ENCODE data around the gene GRPR. TPM values are rescaled to one million over a fixed set of nuclear protein-coding genes. Genes with fewer than 3 reads are reported as not detected.

Gene GRPR
- total RNA-seq: under 1 TPM in 1 of 2 donors, not detected in 1; 0.37 TPM
- total RNA-seq: 0 to 0.12 reads per million in 2 donors

DNA sequence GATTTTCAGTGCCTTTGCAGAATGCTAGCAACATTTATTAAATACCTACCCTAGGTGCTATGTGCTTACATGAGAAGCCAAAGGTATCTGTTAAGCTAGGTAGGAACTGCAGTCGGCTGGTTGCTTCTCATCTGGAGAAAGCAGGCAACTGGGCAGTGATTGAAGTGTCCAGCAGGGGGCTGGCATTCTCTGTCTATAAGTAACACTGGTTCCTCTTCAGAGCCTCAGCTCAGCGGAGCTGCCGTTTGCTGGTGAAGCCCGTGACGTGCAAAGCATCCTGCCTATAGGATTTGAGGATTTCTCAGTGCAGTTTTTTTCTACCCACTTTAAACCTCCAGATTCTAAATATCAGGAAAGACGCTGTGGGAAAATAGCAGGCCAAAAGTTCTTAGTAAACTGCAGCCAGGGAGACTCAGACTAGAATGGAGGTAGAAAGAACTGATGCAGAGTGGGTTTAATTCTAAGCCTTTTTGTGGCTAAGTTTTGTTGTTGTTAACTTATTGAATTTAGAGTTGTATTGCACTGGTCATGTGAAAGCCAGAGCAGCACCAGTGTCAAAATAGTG is at the start of gene GRPR:
GRPR (plus strand) TSS at position 344 of the 565 bp plus-strand sequence. CDS start 389 bp downstream, outside the sequence.
- H3K4me1 Mint-ChIP-seq: peaks cover 5% of the 10 kb centered on the region
- DNase-seq (peak; percentile 9 to 15 (median 10)), ATAC-seq (peak; percentile 86)
- H3K36me3 Mint-ChIP-seq (ENCODE audit: low read depth): no peaks in the 10 kb centered on the region
- no peak within 1 kb of the TSS for H3K4me3 Mint-ChIP-seq
- no peak within 1 kb of the TSS for H3K27ac Mint-ChIP-seq
- no peaks in the 10 kb centered on the region for H3K9me3 ChIP-seq (ENCODE audit: control insufficient read depth, low read length, poor library complexity, severe bottlenecking)
- H3K27me3 Mint-ChIP-seq: peaks cover 27% of the 10 kb centered on the region

DNA sequence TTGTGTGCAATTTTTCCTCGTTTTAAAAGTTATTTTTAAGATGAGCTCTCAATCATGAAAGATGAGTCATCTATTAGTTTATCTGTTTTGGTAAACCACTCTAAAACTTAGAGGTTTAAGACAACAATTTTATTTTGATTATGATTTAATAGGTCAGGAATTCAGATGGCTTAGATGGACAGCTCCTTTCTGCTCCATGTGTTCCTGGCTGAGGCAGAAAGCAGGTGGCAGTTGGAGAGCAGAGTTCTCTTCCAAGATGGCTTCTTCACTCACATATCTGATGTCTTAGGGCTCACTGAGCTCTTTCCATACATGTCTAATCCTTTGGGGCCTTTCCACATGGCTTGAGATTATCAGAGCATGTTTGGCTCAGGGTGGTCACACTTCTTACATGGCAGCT is 48.3 kb upstream of the GRPR start:
- no peaks in the 10 kb centered on the region for H3K4me1 Mint-ChIP-seq
- H3K27ac Mint-ChIP-seq: no peak overlapping the region
- no peaks in the 10 kb centered on the region for H3K36me3 Mint-ChIP-seq (ENCODE audit: low read depth)
- H3K4me3 Mint-ChIP-seq: no peak overlapping the region
- H3K27me3 Mint-ChIP-seq: no peaks in the 10 kb centered on the region
- H3K9me3 ChIP-seq (ENCODE audit: control insufficient read depth, low read length, poor library complexity, severe bottlenecking): no peaks in the 10 kb centered on the region
- ATAC-seq (no peak), DNase-seq (no peak)

DNA sequence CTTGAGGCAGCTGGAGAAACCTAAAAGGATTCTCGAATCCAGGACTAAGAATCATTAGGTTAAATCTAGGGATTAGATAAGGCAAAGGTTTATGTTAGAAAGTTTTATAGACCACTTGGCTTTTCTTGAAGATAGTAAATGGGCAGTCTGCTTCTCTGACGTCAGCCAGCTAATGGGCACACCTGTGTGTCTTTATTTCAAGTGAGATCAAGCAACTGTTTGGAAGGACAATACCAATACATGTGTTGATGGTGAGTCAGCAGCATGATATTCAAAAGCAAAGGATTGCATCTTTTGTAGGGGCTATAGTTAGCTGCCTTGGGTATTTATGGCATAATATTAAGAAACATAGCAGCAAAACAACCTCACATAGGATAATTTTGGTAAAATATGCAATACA is 46.5 kb upstream of the GRPR start:
- no peak for ATAC-seq

DNA sequence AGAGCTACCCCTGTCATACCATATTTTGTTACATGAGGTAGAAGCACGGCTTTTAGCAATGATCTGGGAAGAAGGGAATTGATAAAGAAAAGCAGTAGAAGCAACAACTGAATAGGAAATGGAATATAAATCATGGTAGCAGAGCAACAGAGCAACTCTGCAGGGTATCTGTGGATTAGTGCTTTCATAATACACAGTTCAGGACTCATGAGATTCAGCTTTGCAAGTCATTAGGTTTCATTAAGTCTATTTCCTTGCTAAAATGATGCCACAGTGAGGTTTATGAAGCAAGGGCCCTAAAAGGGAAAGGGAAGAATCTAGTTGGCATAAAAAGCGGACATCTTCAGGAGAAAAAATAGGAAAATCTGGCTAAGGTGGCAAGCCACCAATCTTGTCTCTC is 45.6 kb upstream of the GRPR start:
- Mint-ChIP-seq H3K27me3 (no peaks in the 10 kb centered on the region), H3K4me1 (no peaks in the 10 kb centered on the region), H3K36me3 (ENCODE audit: low read depth) (no peaks in the 10 kb centered on the region), H3K27ac (no peak overlapping the region), H3K4me3 (no peak overlapping the region)
- no peak for ATAC-seq
- DNase-seq: no peak
- H3K9me3 ChIP-seq (ENCODE audit: control insufficient read depth, low read length, poor library complexity, severe bottlenecking): no peaks in the 10 kb centered on the region

More for the DNA sequence above, 46.5 kb upstream of the GRPR start:
- Mint-ChIP-seq H3K27me3 (no peaks in the 10 kb centered on the region), H3K36me3 (ENCODE audit: low read depth) (no peaks in the 10 kb centered on the region), H3K27ac (no peak overlapping the region), H3K4me3 (no peak overlapping the region), H3K4me1 (no peaks in the 10 kb centered on the region)
- H3K9me3 ChIP-seq (ENCODE audit: control insufficient read depth, low read length, poor library complexity, severe bottlenecking): no peaks in the 10 kb centered on the region
- no peak for DNase-seq

DNA sequence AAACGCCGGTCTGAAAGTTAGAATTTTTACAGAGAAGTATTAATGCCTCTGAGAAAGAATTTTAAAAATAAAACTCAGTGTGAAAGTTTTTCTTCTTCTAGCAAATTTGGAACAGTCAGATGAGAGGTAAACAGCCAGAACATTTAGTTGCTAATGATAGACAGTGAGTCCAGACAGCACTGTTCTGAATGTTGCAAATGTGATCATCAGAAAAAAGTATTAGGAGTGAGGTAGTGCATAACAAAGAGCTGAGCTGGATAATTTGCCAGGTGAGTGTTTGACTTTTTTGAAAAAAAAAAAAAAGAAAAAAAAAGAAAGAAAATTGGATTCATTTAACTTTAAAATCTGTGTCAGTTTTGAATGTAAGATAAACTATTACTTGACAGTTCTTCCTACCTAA is 42.0 kb upstream of the GRPR start:
- Mint-ChIP-seq H3K36me3 (ENCODE audit: low read depth) (no peaks in the 10 kb centered on the region), H3K4me1 (no peaks in the 10 kb centered on the region), H3K27ac (no peak overlapping the region), H3K27me3 (no peaks in the 10 kb centered on the region), H3K4me3 (no peak overlapping the region)
- no peak for DNase-seq
- no peaks in the 10 kb centered on the region for H3K9me3 ChIP-seq (ENCODE audit: control insufficient read depth, low read length, poor library complexity, severe bottlenecking)
- ATAC-seq: no peak

DNA sequence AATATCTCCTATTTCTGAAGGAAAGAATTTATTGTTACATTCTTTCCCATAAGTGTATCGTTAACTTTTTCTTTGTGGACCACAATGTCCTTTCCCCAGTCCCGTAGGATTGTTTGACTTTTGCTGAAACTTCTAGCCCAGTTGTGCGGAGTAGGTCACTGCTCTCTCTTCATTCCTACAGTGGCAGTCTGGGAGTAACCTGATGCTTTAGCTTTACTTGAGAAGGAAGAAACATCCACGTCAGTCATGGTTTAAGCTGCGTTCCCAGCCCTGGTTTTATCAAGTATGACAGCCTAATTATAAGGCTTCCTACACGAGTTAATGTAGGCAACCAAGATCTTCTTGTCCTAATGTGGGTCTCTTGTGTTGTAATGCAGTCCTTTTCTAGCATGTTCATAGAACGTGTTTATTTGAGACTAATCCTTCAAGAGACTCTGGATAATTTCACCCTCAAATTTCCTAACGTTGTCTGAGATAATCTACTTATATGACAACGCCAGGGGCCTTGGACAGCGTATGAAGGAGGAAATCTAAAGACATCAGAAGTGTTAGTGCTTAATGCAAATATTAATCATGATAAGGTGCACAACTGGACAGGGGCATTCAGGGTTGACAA is 40.8 kb upstream of the GRPR start:
- H3K4me1 Mint-ChIP-seq: no peaks in the 10 kb centered on the region
- DNase-seq (no peak), ATAC-seq (no peak)
- no peaks in the 10 kb centered on the region for H3K36me3 Mint-ChIP-seq (ENCODE audit: low read depth)
- no peak overlapping the region for H3K27ac Mint-ChIP-seq
- no peaks in the 10 kb centered on the region for H3K9me3 ChIP-seq (ENCODE audit: control insufficient read depth, low read length, poor library complexity, severe bottlenecking)
- no peaks in the 10 kb centered on the region for H3K27me3 Mint-ChIP-seq
- no peak overlapping the region for H3K4me3 Mint-ChIP-seq

DNA sequence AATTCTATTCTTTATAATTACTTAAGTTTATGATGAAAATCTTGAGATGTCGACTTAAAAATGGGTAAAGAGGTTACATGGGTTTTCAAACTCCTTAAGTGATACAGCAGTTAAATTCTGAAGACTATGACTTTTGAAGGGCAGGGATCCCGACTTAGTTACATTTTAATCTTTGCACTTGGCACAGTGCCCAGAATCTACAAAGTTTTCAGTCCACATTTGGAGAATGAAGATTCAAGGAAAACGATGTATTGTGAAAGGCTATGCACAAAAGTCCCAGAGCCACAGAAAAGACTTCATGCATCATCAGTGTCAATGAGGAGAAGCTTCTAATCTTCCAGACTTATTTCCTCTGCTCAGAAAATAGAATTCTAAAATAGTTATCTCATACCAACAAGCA is 36.3 kb upstream of the GRPR start:
- no peaks in the 10 kb centered on the region for H3K4me1 Mint-ChIP-seq
- no peaks in the 10 kb centered on the region for H3K9me3 ChIP-seq (ENCODE audit: control insufficient read depth, low read length, poor library complexity, severe bottlenecking)
- no peak for ATAC-seq
- H3K4me3 Mint-ChIP-seq: no peak overlapping the region
- H3K27me3 Mint-ChIP-seq: no peaks in the 10 kb centered on the region
- H3K36me3 Mint-ChIP-seq (ENCODE audit: low read depth): no peaks in the 10 kb centered on the region
- H3K27ac Mint-ChIP-seq: no peak overlapping the region
- no peak for DNase-seq

DNA sequence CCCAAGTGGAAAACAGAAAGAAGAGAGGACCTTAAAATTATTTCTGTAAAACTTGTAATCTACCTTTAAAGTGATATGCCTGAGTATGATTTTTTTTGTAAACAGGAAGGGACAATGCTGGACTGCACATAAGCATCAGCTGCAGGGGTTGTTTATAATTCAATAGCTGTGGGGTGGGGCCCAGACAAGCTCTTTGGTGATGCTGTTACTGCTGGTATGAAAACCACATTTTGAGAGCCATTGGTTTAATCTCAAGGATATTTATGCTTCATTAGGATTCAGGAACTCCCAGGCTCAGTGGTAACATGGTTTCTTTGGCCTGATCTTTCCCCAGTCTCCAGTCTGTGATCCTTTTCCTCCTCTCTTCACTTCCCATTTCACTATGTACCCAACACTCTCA is 34.3 kb upstream of the GRPR start:
- no peak overlapping the region for H3K27ac Mint-ChIP-seq

DNA sequence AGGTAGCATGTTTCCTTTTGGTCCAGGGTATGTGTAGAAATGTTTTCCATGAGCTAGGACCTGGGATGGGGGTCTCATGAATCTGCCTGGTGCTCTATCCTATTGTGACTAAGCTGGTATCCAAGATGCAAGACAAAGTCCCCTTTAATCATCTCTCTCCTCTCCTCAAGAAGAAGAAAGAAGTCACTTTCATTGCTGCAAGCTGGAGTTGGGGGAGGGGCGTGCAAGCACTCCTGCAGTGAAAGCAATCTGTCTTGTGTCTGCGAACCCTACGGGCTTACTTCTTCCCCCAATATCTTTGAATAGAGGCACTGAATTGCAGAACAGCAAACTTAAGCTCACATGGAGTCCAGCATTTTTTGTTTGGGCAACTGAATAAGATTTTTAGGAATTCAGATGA is 27.2 kb upstream of the GRPR start:
- Mint-ChIP-seq H3K27ac (no peak overlapping the region), H3K36me3 (ENCODE audit: low read depth) (peaks cover 3% of the 10 kb centered on the region), H3K4me1 (no peaks in the 10 kb centered on the region), H3K27me3 (peaks cover 5% of the 10 kb centered on the region), H3K4me3 (no peak overlapping the region)
- no peaks in the 10 kb centered on the region for H3K9me3 ChIP-seq (ENCODE audit: control insufficient read depth, low read length, poor library complexity, severe bottlenecking)
- DNase-seq (no peak), ATAC-seq (no peak)

More for the DNA sequence above, 34.3 kb upstream of the GRPR start:
- ATAC-seq (no peak), DNase-seq (no peak)
- Mint-ChIP-seq H3K4me3 (no peak overlapping the region), H3K27me3 (peaks cover 5% of the 10 kb centered on the region), H3K36me3 (ENCODE audit: low read depth) (peaks cover 3% of the 10 kb centered on the region), H3K4me1 (no peaks in the 10 kb centered on the region)
- H3K9me3 ChIP-seq (ENCODE audit: control insufficient read depth, low read length, poor library complexity, severe bottlenecking): no peaks in the 10 kb centered on the region

DNA sequence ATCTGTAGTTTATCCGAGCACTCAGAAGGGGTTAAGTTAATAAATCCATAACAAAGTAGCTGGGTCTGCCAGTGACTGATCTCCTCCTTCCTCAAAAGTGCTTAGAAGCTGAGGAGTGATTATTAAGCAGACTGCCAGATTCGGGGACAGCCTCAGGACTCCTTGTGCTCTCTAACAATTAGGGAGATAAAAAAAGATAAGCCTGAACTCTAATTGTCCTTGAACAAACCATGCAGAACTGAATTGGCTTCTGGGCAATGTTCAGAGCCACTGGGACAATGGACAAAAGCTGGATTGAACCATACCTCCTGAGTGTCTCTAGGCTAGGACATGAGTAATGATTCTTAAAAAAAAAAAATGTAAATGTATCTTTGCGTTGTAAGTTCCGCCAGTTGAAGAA is 22.7 kb upstream of the GRPR start:
- Mint-ChIP-seq H3K27ac (no peak overlapping the region), H3K4me1 (no peaks in the 10 kb centered on the region), H3K36me3 (ENCODE audit: low read depth) (no peaks in the 10 kb centered on the region), H3K27me3 (no peaks in the 10 kb centered on the region), H3K4me3 (no peak overlapping the region)
- no peaks in the 10 kb centered on the region for H3K9me3 ChIP-seq (ENCODE audit: control insufficient read depth, low read length, poor library complexity, severe bottlenecking)
- DNase-seq (no peak), ATAC-seq (no peak)

DNA sequence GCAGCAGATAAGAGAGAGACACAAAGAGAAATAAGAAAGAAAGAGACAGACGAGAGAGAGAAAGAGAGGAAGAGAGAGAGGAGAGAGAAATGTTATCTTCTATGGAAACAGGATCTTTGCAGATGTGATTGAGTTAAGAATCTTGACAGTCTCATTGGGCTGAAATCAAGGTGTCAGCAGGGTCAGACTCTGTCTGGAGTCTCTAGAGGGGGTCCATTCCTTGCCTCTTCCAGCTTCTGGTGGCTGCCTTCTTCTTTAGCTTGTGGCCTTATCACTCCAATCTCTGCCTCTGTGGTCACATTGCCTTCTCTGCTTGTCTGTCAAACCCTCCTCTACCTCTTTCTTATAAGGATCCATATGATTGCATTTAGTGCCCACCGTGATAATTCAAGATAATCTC is 21.8 kb upstream of the GRPR start:
- H3K27me3 Mint-ChIP-seq: no peaks in the 10 kb centered on the region
- ATAC-seq (no peak), DNase-seq (no peak)
- no peaks in the 10 kb centered on the region for H3K4me1 Mint-ChIP-seq
- peak overlapping the region; percentile 55 for H3K4me3 Mint-ChIP-seq
- H3K36me3 Mint-ChIP-seq (ENCODE audit: low read depth): no peaks in the 10 kb centered on the region
- no peaks in the 10 kb centered on the region for H3K9me3 ChIP-seq (ENCODE audit: control insufficient read depth, low read length, poor library complexity, severe bottlenecking)
- no peak overlapping the region for H3K27ac Mint-ChIP-seq

DNA sequence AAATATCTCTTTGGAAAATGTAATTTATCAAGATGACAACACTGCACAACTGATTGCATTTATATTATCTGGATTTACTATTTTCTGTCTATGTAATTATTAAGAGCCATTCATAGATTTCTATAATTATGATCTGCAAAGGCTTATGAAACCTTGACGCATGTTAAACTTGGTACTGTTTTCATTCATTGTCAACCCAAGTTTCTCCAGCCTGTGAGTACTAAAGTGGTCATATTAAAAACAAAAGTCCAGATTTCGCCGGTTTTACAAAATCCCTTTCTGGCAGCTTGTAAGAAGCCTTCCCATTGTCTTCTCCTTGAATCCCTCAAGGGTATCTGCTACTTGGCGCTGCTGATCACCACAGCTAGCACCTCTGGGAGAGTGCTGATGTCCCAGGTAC is 19.7 kb upstream of the GRPR start:
- no peak overlapping the region for H3K27ac Mint-ChIP-seq
- no peaks in the 10 kb centered on the region for H3K9me3 ChIP-seq (ENCODE audit: control insufficient read depth, low read length, poor library complexity, severe bottlenecking)
- no peaks in the 10 kb centered on the region for H3K27me3 Mint-ChIP-seq
- H3K36me3 Mint-ChIP-seq (ENCODE audit: low read depth): no peaks in the 10 kb centered on the region
- H3K4me3 Mint-ChIP-seq: no peak overlapping the region
- no peak for DNase-seq
- no peaks in the 10 kb centered on the region for H3K4me1 Mint-ChIP-seq
- ATAC-seq: no peak

DNA sequence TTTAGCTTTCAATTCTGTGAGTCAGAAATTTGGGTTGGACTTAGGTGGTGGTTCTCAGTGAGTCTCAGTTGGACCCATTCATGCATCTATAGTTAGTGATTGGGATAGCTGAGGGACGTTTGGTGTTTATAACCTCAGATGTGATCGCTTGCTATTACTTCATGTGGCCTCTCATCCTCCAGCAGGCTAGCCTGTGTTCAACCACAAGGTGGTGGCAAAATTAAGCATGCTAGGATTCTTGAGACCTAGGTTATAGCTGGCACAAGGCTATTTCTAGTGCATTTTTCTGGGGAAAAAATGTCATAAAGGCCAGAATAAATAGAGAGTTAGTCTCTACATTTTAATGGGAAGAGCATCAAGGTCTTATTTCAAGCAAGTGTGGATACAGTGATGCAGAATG is 10.9 kb upstream of the GRPR start:
- H3K27me3 Mint-ChIP-seq: peaks cover 10% of the 10 kb centered on the region
- no peak overlapping the region for H3K27ac Mint-ChIP-seq
- no peaks in the 10 kb centered on the region for H3K36me3 Mint-ChIP-seq (ENCODE audit: low read depth)
- no peak for DNase-seq
- no peak overlapping the region for H3K4me3 Mint-ChIP-seq
- no peaks in the 10 kb centered on the region for H3K4me1 Mint-ChIP-seq
- no peaks in the 10 kb centered on the region for H3K9me3 ChIP-seq (ENCODE audit: control insufficient read depth, low read length, poor library complexity, severe bottlenecking)
- no peak for ATAC-seq

DNA sequence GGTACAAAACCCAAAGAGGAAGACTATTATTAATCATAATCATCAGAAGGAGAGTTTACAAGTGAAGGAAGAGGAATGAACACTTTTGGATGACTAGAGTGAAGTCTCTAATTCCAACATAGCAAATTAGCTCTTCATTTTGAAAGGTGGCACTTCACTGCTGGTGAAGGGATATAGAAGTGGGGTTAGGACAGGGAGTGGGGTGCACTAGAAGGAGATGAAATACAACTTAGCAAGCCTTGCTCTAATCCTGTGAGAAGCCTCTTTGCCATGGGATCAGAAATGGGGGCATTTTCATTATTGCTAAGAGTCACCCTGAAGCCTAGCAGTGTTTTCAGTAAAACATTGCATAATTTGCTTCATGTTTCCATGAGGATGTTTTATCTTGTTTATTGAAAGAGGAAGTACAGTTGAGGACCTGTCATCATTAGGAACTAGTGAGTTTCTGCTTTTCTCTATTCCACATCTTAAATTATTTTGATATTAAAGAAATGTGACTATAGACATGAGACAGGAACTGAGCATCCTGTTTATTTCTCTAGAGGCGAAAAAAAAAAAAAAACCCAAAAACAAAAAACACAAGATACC is 9.3 kb upstream of the GRPR start:
- DNase-seq (no peak), ATAC-seq (no peak)
- Mint-ChIP-seq H3K36me3 (ENCODE audit: low read depth) (peaks cover 2% of the 10 kb centered on the region), H3K27me3 (peaks cover 10% of the 10 kb centered on the region), H3K27ac (no peak overlapping the region), H3K4me1 (no peaks in the 10 kb centered on the region), H3K4me3 (no peak overlapping the region)
- no peaks in the 10 kb centered on the region for H3K9me3 ChIP-seq (ENCODE audit: control insufficient read depth, low read length, poor library complexity, severe bottlenecking)

Measured in T-helper 17 cell (primary cell).